ENCODE results near the gene MGLL.

- TF ChIP-seq CTCF (IDR thresholded peaks at IDR 0.05; ENCODE audit: low read depth, low read length) = no peak
- no peak for TF ChIP-seq EZH2phosphoT487 (IDR thresholded peaks at IDR 0.05; ENCODE audit: low read depth)
Measured at GRCh38 chr3:127819656-127820055, 2.7 kb downstream of the MGLL start.

All from OCI-LY3 (cell line).